ENCODE measurements around the gene SLC35F3. TPM values are rescaled to one million over a fixed set of nuclear protein-coding genes. Genes with fewer than 3 reads are reported as not detected.

SLC35F3 gene
- total and polyA plus RNA-seq, 9 of the 15 experiments (the other 6 are each of a cell fraction or from before 2014, with no cell fraction given), result 0.04 to 0.07 (median 0.04) TPM; not detected in 6

GRCh38 chr1:234009668-234010067 lies 105.2 kb downstream of the SLC35F3 start:
- Histone ChIP-seq H2AFZ (ENCODE audit: low read depth, low read length) (no peak overlapping the region), H3K36me3 (ENCODE audit: control insufficient read depth, insufficient read depth, low read length) (no peaks in the 10 kb centered on the region), H3K4me2 (ENCODE audit: insufficient read depth, low read length) (no peak overlapping the region), H3K9me3 (replicated peaks; ENCODE audit: control insufficient read depth, insufficient read depth, low read depth, low read length) (no peaks in the 10 kb centered on the region), H3K9ac (ENCODE audit: insufficient read depth in 1 of 2, low read depth in 2 of 2, low read length in 2 of 2) (no peak overlapping the region), H4K20me1 (replicated peaks; ENCODE audit: control insufficient read depth, insufficient read depth, low read length) (no peaks in the 10 kb centered on the region), H3K79me2 (ENCODE audit: control insufficient read depth, insufficient read depth, low read length) (no peaks in the 10 kb centered on the region), H3K4me1 (replicated peaks in 1 of 2; ENCODE audit: control insufficient read depth in 2 of 2, insufficient read depth in 2 of 2, low read length in 2 of 2) (no peaks in the 10 kb centered on the region), H3K9me1 (ENCODE audit: control insufficient read depth, insufficient read depth, low read length) (no peaks in the 10 kb centered on the region), H3K4me3 (no peak overlapping the region), H3K27me3 (ENCODE audit: control insufficient read depth in 2 of 2, insufficient read depth in 2 of 2, low read length in 2 of 2) (no peaks in the 10 kb centered on the region), H3K27ac (ENCODE audit: extremely low read depth, low read depth, low read length) (no peak overlapping the region)
- BruUV-seq (replicated peaks), result no TSS peak
- intact Hi-C loops (cut with micrococcal nuclease) (no loop called here), in situ Hi-C loops (cut with MboI) (no loop called here)
- DNase-seq (ENCODE audit: extremely low read depth in 1 of 4, low spot score in 3 of 4) (no peak), FAIRE-seq (no peak), ATAC-seq (no peak)
- no peak for TF ChIP-seq NFE2 (IDR thresholded peaks at IDR 0.05; ENCODE audit: low read depth)
- no peak for TF ChIP-seq SMAD4 (CRISPR knock-in tag; conservative IDR thresholded peaks at IDR 0.05)
- no peak for TF ChIP-seq FOXM1 (IDR thresholded peaks at IDR 0.05; ENCODE audit: low read depth)
- no peak for TF ChIP-seq FOXM1 (CRISPR knock-in tag; IDR thresholded peaks at IDR 0.05; ENCODE audit: low read depth)
- no peak for TF ChIP-seq SIRT6 (IDR thresholded peaks at IDR 0.05; ENCODE audit: low read depth, low read length)
- TF ChIP-seq CREBBP (IDR thresholded peaks at IDR 0.05; ENCODE audit: low read depth, low read length), result no peak
- TF ChIP-seq IRF9 (tag; IDR thresholded peaks at IDR 0.05), result no peak
- TF ChIP-seq, protein P1, sequence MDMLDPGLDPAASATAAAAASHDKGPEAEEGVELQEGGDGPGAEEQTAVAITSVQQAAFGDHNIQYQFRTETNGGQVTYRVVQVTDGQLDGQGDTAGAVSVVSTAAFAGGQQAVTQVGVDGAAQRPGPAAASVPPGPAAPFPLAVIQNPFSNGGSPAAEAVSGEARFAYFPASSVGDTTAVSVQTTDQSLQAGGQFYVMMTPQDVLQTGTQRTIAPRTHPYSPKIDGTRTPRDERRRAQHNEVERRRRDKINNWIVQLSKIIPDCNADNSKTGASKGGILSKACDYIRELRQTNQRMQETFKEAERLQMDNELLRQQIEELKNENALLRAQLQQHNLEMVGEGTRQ (CRISPR knock-in tag; IDR thresholded peaks at IDR 0.05), result no peak
- TF ChIP-seq ZBTB8A (IDR thresholded peaks at IDR 0.05; ENCODE audit: partially characterized antibody), result no peak
- TF ChIP-seq TCF7L2 (IDR thresholded peaks at IDR 0.05; ENCODE audit: low read depth, low read length), result no peak
- WGBS (ENCODE audit: insufficient coverage, low coverage, missing lambda C conversion rate), result 0% methylated on average over 1 of the region's 1 CpG
- CTCF ChIA-PET (ENCODE audit: low intra/inter-chr PET ratio), result no interaction called here
- POLR2A ChIA-PET, result no interaction called here

Data from K562 (cell line).